ENCODE data around the gene NF2.

DNA sequence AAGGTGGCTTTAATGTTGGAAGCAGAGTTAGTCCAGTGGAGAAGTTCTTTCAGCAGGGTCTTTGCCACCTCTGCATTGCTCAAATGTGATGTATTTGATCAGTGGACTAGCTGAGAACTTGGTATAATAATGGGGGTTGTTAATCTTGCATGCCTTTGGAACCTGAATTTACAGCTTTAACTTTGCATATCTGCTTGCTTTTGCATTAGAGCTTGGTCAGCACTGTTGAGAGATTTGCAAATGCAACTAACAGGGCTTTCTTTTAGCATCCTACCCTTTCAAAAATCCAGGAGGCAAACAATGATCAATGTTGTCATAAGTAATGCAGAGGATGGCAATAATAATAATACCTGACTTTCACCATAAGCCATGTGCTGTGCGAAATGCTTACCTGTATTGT, 48.2 kb downstream of the NF2 start:
- TF ChIP-seq GATA2 (IDR thresholded peaks at IDR 0.05; ENCODE audit: low read depth, low read length) (no peak), GATA3 (IDR thresholded peaks at IDR 0.05; ENCODE audit: low read depth, low read length) (no peak)
